DMS79 (cell line): ENCODE results near the gene EEF1A2.

Experiments
- DNase-seq: peaks from one replicate; lab custom pipeline; 2025; lab: John Stamatoyannopoulos, UW

EEF1A2 gene

DNA sequence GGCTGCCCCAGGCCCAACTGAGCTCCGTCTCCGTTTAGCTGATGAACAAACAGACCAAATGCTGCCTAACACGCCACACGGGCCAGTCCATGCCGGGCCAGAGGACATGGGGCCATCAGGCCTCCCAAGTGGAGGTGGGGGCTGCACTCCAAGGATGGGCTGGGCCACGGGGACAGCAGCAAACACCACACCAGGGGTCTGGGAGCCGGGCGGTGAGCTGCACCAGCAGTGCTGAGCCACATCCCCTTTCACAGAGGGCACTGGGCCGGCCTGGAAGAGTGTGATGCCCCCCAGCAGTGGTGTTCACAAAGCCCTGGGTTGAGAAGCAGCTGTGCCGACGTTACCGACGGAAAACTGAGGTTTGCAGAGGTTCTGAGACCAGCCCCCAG, 29.2 kb downstream of the EEF1A2 start:
- no peak for DNase-seq

DNA sequence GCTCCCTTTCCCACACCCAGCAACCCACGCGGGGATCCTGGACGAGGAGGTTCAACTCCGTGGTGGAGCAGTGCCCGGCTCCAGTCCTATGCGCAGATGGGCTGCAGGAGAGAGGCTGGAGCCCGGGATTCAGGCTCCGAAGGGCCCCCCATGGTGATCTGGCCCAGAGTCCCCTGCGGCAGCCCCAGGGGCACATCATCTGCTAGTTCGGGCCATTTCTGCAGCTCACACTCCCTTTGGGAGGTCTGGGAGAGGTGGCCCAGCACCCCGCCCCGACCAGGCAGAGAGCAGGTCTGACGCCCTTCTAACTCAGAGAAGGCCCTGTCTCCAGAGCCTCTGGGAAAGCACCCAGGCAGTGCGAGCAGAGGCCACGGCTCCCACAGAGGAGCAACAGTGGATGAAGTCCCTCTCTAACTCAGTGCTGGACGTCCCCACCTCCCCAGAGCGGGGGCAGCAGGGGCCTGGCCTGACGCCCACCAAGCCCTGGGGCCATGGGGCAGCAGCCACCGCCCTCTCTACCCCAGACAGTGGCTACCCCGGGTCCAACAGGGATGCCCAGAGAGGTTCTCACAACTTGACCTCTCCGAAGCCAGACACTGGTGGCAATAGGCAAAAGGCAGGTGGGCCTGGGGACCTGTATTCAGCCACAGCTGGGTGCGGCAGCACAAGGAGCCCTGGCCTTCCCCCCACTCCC, 29.7 kb downstream of the EEF1A2 start:
- no peak for DNase-seq

DNA sequence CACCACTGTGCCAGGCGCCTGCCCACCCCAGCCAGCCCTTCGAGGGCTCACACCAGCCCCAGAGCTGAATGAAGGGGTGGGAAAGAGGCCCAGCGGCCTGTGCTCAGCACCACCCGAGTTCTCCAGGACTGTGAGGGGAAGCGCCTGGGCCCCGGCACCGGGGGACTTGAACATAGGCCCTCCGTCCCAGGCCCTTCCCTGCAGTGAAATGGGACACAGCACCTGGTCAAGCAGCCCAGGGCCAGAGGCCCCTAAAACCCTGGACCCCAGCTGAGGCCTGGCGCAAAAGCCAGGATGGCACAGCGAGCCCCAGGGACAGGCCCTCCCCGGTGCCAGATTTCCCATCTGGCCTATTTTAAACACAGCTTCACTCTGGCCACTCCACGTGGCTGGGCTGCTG, 30.5 kb downstream of the EEF1A2 start:
- no peak for DNase-seq

DNA sequence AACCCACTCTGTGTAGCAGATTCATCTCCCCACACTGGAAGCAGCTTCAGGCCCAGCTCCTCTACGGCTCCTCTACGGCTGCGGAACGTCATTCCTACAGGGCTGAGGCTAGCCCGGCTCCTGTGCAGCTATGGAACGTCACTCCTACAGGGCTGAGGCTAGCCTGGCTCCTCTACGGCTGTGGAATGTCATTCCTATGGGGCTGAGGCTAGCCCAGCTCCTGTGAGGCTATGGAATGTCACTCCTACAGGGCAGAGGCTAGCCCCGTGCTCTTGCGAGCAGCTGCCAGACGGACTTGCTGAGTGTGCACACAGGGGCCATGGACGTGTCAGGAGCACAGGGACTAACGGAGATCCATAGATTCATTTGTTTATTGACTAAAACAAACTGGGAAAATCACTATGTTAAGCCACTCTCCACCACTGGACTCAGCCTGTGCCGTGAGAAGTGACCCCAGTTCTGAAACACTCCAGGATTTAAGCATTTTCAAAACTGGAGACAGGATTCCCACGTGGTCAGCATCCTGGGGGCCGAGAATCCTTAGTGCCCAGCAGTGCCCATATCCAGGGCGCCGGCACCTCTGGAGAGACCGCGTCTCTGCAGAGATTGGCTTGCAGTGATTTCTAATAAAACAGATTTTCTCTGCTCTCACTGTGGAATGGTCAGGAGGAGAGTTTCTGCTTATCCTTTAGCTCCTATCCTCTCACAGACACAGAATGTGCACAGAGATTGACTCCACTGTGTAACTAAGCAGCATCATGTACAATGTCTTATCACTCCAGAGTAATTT, 31.4 kb downstream of the EEF1A2 start:
- DNase-seq, result no peak

DNA sequence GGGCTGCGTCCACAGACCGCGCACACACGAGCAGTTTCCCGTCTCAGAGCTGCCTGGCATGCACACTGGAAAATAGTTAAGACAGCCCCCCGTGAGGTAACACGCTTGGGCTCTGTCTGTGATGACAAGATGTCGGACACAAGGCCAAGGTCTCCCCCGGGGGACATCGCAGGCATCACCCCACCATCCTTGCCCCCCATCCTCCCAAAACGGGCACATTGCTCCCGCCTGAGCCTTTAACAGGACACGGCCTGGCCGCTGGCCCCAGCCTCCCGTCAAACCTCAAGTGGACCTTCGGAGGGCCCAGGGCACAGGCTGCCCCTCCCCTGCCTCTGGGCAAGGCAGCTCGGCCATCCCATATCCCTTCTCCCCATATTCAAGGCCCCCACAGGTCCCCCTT, 32.0 kb downstream of the EEF1A2 start:
- no peak for DNase-seq

DNA sequence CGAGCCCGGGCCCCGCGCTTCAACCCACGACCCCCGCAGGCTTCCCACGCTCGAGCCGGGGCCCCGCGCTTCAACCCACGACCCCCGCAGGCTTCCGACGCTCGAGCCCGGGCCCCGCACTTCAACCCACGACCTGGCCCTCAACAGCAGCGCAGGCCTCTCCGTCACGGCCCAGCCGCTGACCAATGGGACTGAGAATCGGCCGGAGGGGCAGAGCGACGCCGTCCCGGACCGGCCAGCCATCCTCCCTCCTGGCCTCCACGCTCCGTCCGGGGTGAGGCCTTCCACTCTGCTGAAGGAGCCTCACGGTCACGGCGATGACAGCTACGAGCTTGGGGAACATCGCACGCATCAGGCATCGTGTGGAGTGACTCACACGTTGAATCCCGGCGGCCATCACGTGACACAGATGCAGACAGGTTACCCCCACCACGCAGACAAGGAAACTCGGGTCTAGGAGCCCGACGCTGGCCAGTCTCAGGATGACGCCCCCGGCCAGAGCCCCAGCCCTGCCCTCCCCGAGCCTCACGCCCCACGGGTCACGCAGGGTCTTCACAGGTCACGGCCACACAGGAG, 32.5 kb downstream of the EEF1A2 start:
- no peak for DNase-seq

DNA sequence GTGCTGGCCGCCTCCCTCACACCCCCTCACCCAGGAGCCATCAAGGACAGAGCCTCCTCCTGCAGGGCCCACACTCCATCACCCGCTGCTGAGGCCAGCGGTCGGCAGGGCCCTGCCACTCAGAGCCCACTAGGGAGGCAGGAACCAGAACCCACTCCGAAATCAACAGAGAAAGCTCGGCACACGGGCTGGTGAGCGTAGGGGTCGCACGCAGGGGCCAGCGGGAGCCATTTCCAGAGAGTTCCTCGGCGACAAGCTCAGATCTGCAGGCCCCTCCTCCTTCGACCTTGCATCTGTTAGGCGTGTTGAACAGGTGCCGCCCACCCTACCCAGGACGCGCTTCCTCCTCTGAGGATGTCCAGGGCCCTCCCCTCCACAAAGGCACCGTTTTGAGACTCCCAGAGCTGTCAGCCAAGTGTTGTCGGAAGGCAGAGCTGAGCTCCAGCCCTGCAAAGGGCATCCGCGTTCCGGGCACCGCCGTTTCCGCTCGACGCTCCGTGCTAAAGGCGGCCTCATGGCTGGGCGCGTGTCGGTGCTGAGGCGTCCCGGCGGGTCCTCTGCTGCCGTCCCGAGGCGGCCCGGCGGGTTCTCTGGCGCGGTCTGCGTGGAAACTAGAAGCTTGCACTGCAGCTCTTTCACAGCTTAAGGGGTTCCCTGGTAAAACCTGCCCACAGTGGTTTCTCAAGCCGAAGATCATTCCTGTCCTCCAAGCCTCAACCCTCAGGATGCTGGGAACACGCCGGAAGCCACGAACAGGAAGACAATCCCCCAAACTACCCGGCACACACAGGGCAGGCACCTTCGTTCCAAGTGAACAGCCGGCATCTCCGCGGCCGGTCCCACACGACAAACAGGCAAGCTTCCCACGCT, 33.3 kb downstream of the EEF1A2 start:
- DNase-seq, result no peak

DNA sequence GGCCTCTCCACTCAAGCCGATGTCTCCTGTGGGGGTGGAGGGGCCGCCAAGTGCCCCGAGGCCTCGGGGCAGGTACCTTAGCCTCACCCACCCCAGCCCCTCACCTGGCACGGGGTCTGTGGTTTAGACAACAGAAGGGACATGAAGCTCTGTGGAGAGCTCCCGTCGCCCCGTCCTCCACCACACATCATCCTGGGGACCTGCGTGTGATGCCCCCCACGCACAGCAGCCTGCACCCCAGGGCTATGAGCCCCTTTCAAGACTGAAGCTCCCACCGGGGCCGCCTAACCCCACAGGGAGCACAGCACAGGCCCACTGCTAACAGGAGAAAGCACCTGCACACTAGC, 34.6 kb downstream of the EEF1A2 start:
- no peak for DNase-seq

DNA sequence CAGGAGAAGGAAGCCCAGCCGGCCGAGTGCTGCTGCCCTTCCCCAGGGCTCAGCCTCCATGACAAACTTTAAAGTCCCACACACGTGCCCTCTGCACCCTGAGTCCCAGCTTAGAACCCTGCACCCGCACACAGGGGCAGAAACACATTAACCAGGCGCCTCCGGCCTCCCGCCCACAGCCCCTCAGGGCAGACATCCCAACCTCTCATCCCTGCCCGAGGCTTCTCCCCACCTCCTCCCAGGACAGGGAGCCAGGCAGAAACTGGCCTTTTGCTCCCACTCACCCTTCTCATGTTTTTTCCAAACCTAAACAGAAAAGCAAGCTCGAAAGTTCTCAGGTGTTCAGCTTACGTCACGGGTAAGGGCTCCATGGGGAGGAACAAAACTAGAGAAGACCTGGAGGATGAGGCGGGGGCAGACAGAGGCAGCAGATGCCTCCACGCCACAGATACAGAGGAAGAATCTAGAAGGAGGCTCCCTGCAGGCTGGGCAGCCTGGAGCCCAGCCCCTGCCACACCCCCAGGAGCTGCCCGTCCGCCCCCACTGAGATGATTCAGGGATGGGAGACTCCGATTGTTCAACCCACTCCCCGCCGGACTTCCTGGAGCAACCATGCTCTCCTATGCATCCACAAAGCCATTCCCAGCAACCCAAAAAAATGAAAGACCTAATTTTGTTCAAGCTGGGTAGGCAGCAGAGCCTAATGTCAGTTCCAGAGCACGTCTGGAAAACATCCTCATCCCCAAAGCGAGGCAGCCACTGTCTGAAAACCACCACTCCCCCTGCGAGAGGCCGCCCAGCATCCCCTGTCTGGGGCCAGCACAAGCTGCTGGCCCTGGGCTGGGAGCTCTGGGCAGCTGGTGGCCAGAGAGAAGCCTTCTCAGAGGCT, 35.2 kb downstream of the EEF1A2 start:
- DNase-seq, result no peak

DNA sequence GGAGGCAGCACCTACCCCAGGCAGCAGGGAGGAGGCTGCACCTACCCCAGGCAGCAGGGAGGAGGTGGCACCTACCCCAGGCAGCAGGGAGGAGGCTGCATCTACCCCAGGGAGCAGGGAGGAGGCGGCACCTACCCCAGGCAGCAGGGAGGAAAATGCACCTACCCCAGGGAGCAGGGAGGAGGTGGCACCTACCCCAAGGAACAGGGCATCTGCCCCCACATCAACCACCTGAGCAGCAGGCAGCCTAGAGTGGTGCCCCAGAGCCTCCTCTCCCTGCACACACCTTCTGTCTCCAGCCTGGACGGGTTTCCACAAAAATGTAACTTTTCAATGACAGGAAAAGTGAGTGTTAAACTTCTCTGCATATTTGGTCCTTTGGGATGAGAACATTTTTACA, 36.6 kb downstream of the EEF1A2 start:
- no peak for DNase-seq

DNA sequence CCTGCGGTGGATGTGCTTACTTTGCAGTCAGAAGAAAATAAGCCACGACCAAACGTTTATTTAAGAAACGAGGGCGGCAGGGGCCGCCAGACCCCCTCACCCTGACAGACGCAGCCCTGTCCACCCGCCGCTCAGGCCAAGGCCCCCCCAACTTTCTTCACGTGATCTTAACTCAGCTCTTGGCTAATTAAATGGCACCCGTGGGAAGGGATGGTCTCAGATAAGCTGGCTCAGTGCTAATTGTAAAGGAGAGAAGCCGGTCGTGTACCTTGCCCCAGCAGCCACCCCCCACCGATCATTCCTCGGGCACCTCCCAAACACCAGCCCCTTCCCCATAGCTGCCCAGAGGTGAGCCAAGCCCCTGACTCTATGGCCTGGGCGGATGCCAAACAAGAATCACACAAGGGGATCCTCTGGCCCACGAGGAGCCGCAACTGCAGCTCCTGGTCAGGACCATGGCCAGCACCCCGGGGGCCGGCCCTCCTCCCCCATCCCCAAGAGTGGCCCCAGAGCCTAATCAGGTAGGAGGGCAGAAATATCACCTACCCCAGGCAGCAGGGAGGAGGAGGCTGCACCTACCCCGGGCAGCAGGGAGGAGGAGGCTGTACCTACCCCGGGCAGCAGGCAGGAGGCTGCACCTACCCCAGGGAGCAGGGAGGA, 37.6 kb downstream of the EEF1A2 start:
- DNase-seq, result no peak

DNA sequence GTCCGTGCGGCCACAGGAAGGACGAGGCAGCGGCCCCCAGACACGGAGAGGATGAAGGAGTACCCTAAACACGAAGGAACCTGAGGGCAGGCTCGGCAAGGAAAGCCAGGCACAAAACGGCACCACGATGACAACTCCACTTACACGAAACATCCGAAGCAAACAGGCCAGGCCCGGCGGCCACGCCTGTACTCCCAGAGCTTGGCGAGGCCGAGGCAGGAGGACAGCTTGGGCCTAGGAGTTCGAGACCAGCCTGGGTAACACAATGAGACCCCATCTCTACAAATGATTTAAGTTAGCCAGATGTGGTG, 39.9 kb downstream of the EEF1A2 start:
- no peak for DNase-seq

DNA sequence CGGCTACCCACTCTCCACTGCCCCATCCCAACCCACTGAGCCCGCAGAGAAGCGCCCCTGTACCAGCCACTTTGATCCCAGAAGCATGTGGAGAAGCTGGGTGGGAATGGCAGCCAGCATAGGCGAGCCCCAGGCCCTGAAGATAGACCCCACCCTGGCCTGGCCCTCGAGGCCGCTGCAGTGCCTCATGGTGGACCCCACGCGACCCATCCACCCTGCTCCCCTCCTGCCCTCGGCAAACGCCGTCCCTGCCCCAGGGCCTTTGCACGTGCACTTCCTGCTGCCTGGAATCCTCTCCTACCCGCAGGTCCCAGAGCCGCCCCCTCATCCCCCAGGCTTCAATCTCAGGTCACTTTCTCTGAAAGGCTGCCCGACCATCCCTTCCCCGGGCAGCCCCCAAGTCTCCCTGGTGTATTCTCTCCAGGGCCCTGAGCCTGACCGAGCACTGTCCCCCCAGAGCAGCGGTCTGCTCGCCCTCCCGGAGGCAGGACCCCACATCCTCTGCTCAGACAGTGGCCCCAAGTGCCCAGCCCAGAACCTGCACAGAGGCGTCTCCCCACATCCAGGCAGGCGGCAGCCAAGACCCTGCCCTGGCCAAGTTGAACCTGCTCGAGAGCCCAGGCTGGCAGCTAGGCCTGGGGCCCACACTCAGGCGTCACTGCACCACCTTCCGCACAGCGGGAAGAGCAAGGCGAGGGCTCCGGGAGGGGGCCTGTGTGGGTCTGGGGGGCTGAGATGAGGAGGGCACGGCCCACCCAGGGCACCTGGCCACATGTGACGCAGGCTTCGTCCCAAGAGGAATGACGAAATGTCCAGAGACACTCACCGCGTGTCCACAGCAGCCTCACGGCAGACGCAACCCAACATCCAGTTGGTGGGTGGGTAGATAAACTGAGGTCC, 40.5 kb downstream of the EEF1A2 start:
- DNase-seq, result no peak

DNA sequence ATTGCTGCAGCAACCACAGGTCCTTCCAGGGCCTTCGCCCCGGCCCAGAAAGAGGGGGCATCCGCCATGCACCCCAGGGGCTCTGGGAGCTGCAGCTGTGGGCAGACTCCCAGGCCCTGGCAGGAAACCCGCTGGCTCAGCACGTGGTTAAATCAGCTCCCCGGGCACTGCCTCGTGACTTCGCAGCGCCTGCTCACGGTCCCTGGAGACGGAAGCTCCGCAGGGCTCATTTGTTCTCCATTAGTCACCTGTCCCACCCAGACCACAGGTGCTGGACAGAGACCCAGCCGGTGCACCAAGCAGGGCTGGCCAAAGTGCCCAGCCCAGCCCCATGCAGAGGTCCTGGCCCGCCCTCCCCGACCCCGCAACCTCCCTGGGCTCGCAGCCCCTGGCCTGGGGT, 41.1 kb downstream of the EEF1A2 start:
- DNase-seq, result no peak

DNA sequence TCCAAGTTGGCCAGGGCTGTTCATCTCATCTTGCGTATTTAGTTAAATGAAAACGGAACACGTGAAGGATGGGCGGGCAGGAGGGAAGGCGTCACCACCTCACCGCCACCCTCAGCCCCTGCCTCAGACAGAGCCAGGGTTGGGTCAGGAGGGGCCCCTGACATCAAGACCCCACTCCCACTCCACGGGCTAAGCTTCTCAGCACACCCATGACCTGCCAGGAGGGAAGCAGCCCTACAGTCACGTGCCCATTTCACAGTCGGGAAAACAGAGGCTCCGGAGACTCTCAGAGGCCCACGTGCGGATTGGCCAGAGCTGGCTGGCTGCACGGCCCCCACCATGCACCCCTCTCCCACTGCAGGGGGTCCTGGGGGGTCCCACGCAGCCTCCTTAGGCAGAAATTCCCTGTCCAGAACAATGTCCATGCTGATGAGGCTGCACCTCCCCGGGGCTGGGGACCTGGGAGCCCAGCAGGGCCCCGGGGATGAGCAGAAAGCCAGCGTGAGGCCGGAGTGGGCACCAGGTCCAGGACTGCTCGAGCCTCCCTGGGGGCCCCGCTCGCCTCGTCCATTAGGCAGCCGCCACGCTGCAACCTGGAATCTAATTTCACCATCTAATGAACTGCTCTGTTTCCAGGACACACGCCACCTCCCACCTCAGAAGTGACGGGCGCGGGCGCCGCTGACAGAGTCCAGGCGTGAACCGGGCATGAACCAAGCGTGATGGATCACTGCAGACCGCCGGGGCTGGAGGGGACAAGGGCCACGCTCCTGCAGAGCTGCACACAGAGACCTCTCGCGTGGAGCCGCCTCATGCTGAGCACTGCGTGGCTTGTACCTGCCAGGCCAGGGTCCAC, 42.2 kb downstream of the EEF1A2 start:
- DNase-seq, result no peak

DNA sequence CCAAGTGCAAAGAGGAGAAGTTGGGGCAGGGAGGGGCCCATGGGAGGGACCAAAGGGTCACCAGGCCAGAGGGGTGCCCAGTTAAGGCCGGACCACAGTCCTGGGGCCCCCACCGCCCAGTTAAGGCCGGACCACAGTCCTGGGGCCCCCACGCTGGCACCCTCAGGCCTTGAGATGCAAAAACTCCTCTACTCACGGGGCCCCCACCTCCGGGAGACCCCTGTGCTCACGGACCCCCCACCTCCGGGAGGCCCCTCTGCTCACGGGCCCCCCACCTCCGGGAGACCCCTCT, 43.4 kb downstream of the EEF1A2 start:
- DNase-seq, result no peak

DNA sequence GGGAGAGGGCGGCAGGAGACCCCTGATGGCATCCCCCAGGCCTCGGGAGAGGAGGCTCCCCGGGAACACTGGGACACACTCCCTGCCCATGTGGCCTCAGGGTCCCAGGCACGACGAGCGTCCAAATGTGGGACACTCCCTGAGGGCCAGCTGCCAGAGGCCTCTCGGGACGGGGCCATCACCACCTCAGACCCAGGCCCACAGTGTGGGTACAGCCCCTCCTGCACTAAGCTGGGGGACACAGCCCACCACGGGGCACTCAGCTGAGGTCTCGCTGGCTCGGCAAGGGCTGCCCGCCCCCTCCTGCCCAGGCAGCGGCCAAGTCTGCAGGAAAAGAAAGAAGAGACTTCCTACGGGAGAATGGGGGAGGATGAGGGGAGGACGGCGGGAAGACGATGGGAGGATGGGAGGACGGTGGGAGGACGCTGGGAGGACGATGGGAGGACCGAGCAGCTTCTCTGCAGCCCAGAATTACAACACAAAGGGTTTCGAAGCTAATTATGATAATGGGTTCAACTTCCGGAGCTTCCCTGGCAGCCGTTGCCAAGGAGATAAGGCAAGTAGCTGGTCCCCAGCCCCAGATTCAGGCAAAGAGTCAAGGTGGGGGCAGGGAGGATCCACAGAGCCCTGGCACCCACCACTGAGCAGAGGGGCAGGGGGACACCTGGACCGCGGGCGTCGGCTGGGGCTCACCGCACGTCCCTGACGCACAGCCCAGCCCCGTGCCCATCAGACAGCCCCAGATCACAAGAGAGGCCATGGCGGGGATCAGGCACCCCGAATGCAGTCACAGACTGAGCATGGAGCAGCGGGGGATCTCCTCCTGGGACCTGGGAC, 43.9 kb downstream of the EEF1A2 start:
- DNase-seq, result no peak

DNA sequence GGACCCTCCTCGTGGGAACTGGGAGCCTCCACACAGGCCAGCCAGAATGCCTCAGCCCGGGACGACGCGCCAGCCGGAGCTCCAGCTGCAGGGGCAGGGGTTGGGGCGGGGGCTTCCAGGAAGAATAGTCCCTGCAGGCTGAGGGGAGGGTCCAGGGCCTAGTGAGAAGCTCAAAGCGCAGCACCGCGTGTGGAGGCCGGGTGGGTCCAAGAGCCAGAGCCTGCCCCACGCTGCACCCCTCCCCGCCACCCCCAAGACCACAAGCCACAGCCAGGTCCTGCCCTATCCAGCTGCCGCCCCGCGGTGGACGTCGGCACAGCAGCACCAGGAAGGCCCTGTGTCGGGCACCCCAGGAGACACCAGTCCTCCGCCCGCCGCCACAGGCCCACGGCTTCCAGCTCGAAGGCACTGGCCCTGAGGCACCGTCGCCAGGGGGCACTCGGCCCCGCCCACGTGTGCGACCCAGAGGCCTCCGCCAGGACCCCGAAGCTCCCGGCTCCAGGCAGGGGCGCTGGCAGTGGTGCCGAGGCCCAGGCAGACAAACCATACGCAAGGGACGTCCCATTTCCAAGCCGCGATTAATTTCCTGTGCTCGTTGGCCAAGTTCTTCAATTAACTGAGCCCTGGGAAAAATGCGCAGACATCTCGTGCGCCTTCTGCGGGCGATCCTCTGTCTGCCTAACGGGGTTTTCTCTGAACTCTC, 45.9 kb downstream of the EEF1A2 start:
- no peak for DNase-seq
